ENCODE results near the gene SYT1.

- TF ChIP-seq CTCF (conservative IDR thresholded peaks at IDR 0.05; ENCODE audit: low read depth, low read length), result no peak
- no peak for TF ChIP-seq EZH2 (IDR thresholded peaks at IDR 0.05; ENCODE audit: borderline replicate concordance, low read depth, low read length, poor library complexity, severe bottlenecking)
Measured at GRCh38 chr12:79367032-79367589, 502.5 kb downstream of the SYT1 start.

All from A673 (cell line).